Stomach (tissue), 4 donors: ENCODE data around the gene SCAF1.

ENCODE experiments used
- CTCF ChIP-seq, 7 experiments: fragments of 450-650 bp in 4 of 7; fragments of 200-600 bp in 3 of 7; sonication (generic) in 3 of 7; IDR thresholded peaks; one replicate each; pipeline ENCODE4 v1.5.1; 2016 to 2019; ENCODE audit warnings: antibody characterized with exemption in 7 of 7, control low read depth in 2 of 7, mild to moderate bottlenecking in 1 of 7
- EP300 ChIP-seq: sonication (generic); formaldehyde crosslinking; IDR thresholded peaks from one replicate; pipeline ENCODE4 v1.6.1; 2017; ENCODE audit warnings: antibody characterized with exemption
- POLR2A ChIP-seq, 4 donors: fragments of 450-650 bp; IDR thresholded peaks; one replicate each; pipeline ENCODE4 v1.6.1; 2016; ENCODE audit warnings: antibody characterized with exemption in 4 of 4, control low read depth in 2 of 4, mild to moderate bottlenecking in 1 of 4, moderate library complexity in 1 of 4

GRCh38 chr19:49686503-49687088 lies 44.6 kb downstream of the SCAF1 start:
- TF ChIP-seq CTCF (IDR thresholded peaks at IDR 0.05) (no peak), POLR2A (IDR thresholded peaks at IDR 0.05) (no peak), EP300 (no peak)
